ENCODE data around the gene GATM.

DNA sequence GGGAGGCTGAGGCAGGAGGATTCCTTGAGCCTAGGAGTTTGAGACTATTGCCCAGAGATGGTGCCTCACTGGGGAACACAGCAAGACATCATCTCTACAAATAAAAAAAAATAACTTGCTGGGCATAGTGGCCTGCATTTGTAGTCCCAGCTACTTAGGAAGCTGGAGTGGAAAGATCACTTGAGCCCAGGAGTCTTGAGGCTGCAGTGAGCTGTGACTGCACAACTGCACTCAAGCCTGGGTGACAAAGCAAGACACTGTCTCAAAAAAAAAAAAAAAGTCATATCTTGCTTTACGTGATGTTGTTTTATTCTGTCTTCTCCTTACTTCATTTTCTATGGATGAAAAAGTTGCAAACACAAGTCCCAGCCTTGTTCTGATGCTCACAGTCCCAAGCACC, 14.1 kb downstream of the GATM start:
- TF ChIP-seq, protein P1, sequence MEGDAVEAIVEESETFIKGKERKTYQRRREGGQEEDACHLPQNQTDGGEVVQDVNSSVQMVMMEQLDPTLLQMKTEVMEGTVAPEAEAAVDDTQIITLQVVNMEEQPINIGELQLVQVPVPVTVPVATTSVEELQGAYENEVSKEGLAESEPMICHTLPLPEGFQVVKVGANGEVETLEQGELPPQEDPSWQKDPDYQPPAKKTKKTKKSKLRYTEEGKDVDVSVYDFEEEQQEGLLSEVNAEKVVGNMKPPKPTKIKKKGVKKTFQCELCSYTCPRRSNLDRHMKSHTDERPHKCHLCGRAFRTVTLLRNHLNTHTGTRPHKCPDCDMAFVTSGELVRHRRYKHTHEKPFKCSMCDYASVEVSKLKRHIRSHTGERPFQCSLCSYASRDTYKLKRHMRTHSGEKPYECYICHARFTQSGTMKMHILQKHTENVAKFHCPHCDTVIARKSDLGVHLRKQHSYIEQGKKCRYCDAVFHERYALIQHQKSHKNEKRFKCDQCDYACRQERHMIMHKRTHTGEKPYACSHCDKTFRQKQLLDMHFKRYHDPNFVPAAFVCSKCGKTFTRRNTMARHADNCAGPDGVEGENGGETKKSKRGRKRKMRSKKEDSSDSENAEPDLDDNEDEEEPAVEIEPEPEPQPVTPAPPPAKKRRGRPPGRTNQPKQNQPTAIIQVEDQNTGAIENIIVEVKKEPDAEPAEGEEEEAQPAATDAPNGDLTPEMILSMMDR (conservative IDR thresholded peaks at IDR 0.05 in 1 of 2, IDR thresholded peaks at IDR 0.05 in 1 of 2; ENCODE audit: extremely low read depth in 1 of 2, insufficient read depth in 1 of 2, low read depth in 1 of 2, low read length in 2 of 2), result no peak
- TF ChIP-seq EZH2 (IDR thresholded peaks at IDR 0.05; ENCODE audit: borderline replicate concordance, low read length), result no peak

All from mammary epithelial cell (primary cell).